ENCODE measurements around the gene C2orf15.
A peak's percentile ranks its signal among the peaks of the same experiment; 100 is the strongest.
"Not testable (repeated sequence)": the region's sequence is repeated elsewhere in the genome, so short reads cannot be mapped to it uniquely, and the experiment has no call there.

The C2orf15 gene

GRCh38 chr2:99141110-99142108, at the start of gene C2orf15:
TSS of gene C2orf15 (plus strand) at chr2:99141707. CDS start at chr2:99150559, 8,852 bp downstream.
- DNase-seq: peak; percentile 97

DNA sequence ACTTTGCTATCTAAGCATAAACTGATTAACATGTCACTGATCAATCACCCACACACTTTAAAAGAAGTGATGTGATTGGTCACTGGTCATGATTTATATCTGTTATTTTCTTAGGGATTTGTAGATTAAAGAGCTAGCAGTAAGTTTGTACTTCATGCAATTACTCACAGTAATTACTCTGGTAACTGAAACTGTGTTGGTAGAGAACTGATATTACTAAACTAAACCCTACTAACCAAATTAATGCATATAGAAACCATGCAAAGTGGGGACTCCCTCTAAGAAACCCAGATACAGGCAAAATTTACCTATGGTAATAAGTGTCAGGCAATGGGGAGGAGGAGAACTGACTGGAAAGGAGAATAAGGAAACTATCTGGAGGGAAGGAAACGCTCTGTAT, 44.8 kb upstream of the C2orf15 start:
- no peak for DNase-seq

DNA sequence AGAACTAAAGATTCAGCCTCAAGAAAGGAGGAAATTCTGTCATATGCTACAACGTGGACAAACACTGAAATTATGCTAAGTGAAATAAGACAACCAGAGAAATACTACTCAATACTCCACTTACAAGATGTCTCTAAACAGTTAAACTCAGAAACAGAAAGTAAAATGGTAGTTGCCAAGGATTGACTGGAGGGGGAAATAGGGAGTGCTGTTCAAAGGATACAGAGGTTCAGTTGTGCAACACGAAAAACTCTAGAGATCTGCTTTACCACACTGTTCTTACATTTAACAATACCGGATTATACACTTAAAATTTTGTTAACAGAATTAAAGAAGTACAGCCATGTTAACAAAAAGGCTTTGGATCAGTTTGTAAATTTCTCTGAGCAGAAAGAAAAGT, 39.8 kb upstream of the C2orf15 start:
- DNase-seq: no peak

GRCh38 chr2:99104006-99104405, 37.5 kb upstream of the C2orf15 start:
- DNase-seq: no peak

- DNase-seq: no peak
Measured at GRCh38 chr2:99106913-99107312, 34.6 kb upstream of the C2orf15 start.

GRCh38 chr2:99111236-99111635, 30.3 kb upstream of the C2orf15 start:
- DNase-seq: no peak

- DNase-seq: no peak
Measured at GRCh38 chr2:99111945-99112344, 29.6 kb upstream of the C2orf15 start.

- no peak for DNase-seq
Measured at GRCh38 chr2:99112617-99113016, 28.9 kb upstream of the C2orf15 start.

GRCh38 chr2:99127981-99128380, 13.5 kb upstream of the C2orf15 start:
- no peak for DNase-seq

GRCh38 chr2:99135044-99135556, 6.4 kb upstream of the C2orf15 start:
- not testable (repeated sequence) for DNase-seq

GRCh38 chr2:99139003-99139402, 2.5 kb upstream of the C2orf15 start:
- no peak for DNase-seq

- no peak for DNase-seq
Measured at GRCh38 chr2:99140056-99140859, 1.2 kb upstream of the C2orf15 start.

DNA sequence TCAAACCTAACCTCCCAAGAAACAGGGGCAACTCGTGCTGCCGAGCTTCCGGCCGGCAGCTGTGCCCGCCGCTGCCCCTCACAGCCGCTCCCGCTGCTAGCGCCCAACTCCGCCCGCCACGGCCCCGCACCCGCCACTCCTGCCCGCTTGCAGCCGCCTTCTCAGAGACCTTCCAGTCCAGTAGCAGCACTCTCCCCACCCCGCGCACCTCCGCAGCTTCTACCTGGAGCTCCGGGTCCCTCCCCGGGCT, 722 bp upstream of the C2orf15 start:
- DNase-seq: no peak

- DNase-seq: no peak
Measured at GRCh38 chr2:99150706-99151105, 9.2 kb downstream of the C2orf15 start.

- DNase-seq: no peak
Measured at GRCh38 chr2:99152199-99152895, 10.8 kb downstream of the C2orf15 start.

DNA sequence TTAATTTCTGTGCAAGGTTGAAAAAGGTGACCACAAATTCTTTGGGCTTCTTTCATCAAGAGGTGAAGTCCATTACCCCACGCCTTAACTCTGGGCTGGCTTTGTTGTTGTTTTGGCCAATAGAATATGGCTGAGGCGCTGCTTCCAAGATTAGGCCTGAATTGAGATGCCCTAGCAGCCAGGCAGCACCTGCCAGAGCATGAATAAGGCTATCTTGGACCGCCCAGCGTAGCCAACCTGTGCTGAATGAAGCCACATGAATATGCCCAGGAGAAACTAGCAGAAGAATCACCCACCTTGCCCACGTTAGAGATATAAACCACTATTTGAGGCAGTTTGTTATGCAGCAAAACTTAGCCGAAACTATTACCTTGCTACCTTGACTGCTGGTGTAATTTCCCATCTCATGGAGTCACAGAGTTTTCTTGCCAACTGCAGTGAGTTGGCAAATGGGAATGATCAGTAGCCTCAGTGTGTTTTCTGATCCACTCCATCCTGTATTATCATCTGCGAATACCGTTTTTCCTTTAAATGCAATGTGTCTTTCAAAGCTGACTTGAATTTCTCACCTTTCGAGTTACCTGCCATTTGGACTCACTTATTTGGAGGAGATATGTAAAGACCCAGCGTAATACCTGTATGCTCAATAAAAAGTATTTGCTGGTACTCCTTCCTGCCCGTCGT, 12.6 kb downstream of the C2orf15 start:
- DNase-seq: no peak

DNA sequence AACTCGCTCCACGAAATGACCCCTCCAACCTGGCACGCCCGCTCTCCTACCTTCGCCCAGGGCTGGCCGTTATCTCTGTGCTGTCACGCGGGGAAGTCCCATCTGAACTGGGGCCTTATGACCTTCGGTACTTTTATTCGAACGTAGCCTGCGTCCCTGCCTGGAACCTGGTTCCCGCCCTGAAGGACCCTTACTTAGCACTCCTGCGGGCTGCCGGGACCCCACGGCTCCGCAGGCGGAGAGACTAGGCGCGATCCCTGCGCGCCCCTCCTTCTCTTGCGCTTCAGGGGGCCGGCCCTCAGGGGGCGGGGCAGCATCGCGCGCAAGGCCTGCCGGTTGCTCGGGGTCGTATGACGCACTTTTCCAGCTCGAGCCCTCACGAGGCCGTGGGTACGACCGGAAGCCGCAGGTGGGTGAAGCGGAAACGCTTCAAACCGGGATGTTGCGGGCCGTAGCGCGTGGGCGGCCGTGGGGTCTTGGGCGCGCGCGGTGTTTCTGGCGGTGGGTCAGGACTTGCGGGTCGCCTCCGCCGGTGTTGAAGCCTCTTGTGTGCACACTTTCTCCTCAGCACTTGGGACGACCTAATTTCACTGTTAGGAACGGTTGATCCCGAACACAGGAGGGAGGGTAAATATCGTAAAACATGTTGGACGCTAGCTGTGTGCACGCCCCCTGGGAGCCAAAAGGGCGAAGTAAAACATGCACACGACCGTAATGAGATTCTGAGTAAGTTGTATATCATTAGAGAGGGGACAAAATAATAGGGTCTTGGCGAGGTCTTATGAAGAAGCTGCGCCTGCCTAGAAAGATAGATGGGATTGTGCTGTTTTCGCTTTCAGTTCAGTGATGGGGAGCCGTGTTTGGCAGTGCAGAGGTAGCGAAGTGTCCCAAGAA, 13.4 kb downstream of the C2orf15 start, which contains the start of the genes LIPT1 and TSGA10:
LIPT1 (plus strand) TSS at position 325 of the 894 bp plus-strand sequence. CDS start 6,991 bp downstream, outside the sequence.
TSGA10 (minus strand) TSS at position 300 of the 894 bp plus-strand sequence. CDS start 45,503 bp downstream, outside the sequence.
- DNase-seq: peak; percentile 87

DNA sequence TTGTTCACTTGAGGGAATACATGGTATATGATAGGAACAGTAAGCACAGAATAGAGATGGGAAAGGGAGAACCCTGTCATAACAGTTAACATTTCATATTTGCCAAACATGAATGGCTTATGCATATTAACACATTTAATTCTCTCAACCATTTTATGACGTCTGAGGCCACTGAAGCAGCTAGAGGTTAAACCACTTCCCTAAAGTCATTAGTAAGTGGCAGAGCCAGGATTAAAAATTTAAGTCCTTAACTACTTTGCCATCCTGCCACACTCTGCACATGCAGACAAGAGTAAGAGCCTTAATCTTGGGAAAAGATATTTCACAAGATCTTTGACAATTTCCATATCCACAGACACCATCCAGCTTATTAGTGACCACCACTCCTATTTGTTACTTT, 15.4 kb downstream of the C2orf15 start:
- DNase-seq: no peak

- DNase-seq: no peak
Measured at GRCh38 chr2:99158599-99158998, 17.1 kb downstream of the C2orf15 start.

DNA sequence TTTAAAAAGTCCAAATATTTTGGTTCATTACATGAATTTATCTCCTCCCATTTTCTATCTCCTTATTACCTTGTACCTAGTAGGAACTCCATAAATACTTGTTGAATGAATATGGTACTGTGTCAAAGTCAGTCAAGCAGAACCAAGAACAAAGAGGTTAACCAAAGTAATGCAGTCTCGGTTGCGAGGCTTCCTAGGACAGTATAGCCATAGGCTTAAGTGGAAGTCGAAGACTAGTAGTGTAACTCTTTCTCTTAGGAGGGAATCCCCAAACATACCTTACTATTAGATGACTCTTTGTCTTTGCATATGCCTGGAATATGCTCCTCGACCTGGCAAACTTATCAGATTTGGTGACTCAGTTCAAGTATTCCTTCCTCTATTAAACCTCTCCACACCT, 18.1 kb downstream of the C2orf15 start:
- no peak for DNase-seq

DNA sequence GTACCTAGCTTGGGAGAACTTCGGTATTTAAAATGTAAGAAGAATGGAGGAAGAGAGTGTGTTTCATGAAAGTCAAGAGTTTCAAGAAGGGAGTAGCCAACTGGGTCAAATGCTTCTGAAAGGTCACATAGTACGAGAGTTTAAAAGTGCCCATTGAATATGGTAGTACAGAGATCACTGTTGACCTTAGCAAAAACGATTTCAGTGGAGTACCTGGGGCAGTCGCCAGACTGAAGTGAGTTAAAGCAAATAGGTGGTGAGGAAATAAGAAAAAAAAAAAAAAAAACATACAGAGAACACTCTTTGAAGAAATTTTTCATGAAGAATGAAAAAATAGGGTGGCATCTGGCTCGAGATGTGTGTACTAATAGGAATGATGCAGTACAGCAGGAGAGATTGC, 24.7 kb downstream of the C2orf15 start:
- no peak for DNase-seq
